Spleen (tissue), 11 donors: ENCODE data around the gene LRMDA. TPM values are rescaled to one million over a fixed set of nuclear protein-coding genes. Genes with fewer than 3 reads are reported as not detected.

Source experiments
- DNase-seq: peaks from one replicate; pipeline ENCODE4 v3.0.0-alpha.2; 2020
- H3K27ac ChIP-seq, 8 donors: fragments of 200-600 bp; sonication (generic) in 7 of 8; 1 replicate in 4 of 8; 2 replicates in 4 of 8; pipeline versions ENCODE4 v1.5.0 to v1.8.0; 2016 to 2021; ENCODE audit warnings: inconsistent platforms in 4 of 8, mild to moderate bottlenecking in 4 of 8, moderate library complexity in 1 of 8
- H3K27me3 ChIP-seq, 7 donors: fragments of 200-600 bp; sonication (generic) in 6 of 7; replicated peaks in 1 of 7; 1 replicate in 4 of 7; 2 replicates in 3 of 7; pipeline versions ENCODE4 v1.5.0 to v1.8.0; 2016 to 2021; ENCODE audit warnings: inconsistent platforms in 3 of 7, mild to moderate bottlenecking in 1 of 7
- H3K36me3 ChIP-seq, 6 donors: fragments of 200-600 bp; sonication (generic) in 5 of 6; 1 replicate in 4 of 6; 2 replicates in 2 of 6; pipeline versions ENCODE4 v1.5.0 to v1.8.0; 2016 to 2021; ENCODE audit warnings: inconsistent platforms in 2 of 6
- H3K4me1 ChIP-seq, 6 donors: fragments of 200-600 bp; sonication (generic) in 5 of 6; 1 replicate in 3 of 6; 2 replicates in 3 of 6; pipeline versions ENCODE4 v1.5.0 to v1.8.0; 2016 to 2021; ENCODE audit warnings: inconsistent platforms in 3 of 6
- H3K4me3 ChIP-seq, 8 donors: fragments of 200-600 bp; sonication (generic) in 7 of 8; 1 replicate in 4 of 8; 2 replicates in 4 of 8; pipeline versions ENCODE4 v1.5.0 to v1.8.0; 2016 to 2021; ENCODE audit warnings: inconsistent platforms in 4 of 8, mild to moderate bottlenecking in 4 of 8, moderate library complexity in 2 of 8
- H3K9me3 ChIP-seq, 8 donors: fragments of 200-600 bp; sonication (generic) in 7 of 8; 1 replicate in 4 of 8; 2 replicates in 4 of 8; pipeline versions ENCODE4 v1.5.0 to v1.8.0; 2016 to 2021; ENCODE audit warnings: inconsistent platforms in 4 of 8
- POLR2A ChIP-seq, 3 donors: fragments of 450-650 bp; IDR thresholded peaks; one replicate each; pipeline ENCODE4 v1.5.1; 2017; ENCODE audit warnings: antibody characterized with exemption in 3 of 3, mild to moderate bottlenecking in 1 of 3
- POLR2AphosphoS5 ChIP-seq, 3 donors: sonication (generic); formaldehyde crosslinking; IDR thresholded peaks; one replicate each; pipeline ENCODE4 v1.5.1; 2017; ENCODE audit warnings: antibody characterized with exemption in 3 of 3
- WGBS, 5 donors: extraction: QIAGEN DNeasy Blood & Tissue Kit in 3 of 5; methylation state at CpG; one replicate each; pipeline versions ENCODE4 v1.1.5 to v1.1.7; 2013 to 2018; 5-methylcytosine and 5-hydroxymethylcytosine counted together
- intact Hi-C: fragments of 100-400 bp; cut with DNase I; formaldehyde crosslinking; loops from one replicate; pipeline ENCODE4 v1.15.0; 2023; ENCODE audit warnings: low total_unique reads
- polyA plus RNA-seq, 3 donors: library from polyadenylated mRNA; stranded (reverse); fragments of 200-250 nt; gene quantifications; one replicate each; pipeline ENCODE4 v1.2.1, GENCODE V29; 2013
- total RNA-seq, 7 donors: library from RNA; depleted of rRNA in 3 of 7; stranded (reverse); fragments of >200 nt in 3 of 7; fragmentation: NEBNext Ultra II Directional in 4 of 7; extraction: Animal tissue kit (Norgen Biotek cat#: 25700) in 4 of 7; gene quantifications; one replicate each; pipeline versions ENCODE4 v1.1.0 to v1.2.1, GENCODE V29; 2016 to 2021
- TF ChIP-seq, protein P1 (sequence below), 11 experiments: fragments of 200-600 bp in 7 of 11; fragments of 450-650 bp in 4 of 11; sonication (generic) in 4 of 11; IDR thresholded peaks in 8 of 11; conservative IDR thresholded peaks in 3 of 11; 1 replicate in 7 of 11; 2 replicates in 4 of 11; pipeline versions ENCODE4 v1.4.0 to v1.8.0; 2016 to 2021; ENCODE audit warnings: antibody characterized with exemption in 11 of 11, inconsistent platforms in 4 of 11, mild to moderate bottlenecking in 1 of 11
- donor health status: healthy with polysubstance abuse.
- donor health status: DM: no; HTN: no; CAD: no; lungs with moderate emphysema.
- donor health status: DM: no; HTN: no; CAD: no.
- donor health status: Bipolar disorder and iron deficiency.
- donor health status: healthy.
- donor health status: DM: no; HTN: no; CAD: no.
- donor health status: DM: yes; HTN: yes; CAD: no.

The LRMDA gene
- total and polyA plus RNA-seq, 10 donors, result 7.3 to 46.6 (median 28.2) TPM

DNA sequence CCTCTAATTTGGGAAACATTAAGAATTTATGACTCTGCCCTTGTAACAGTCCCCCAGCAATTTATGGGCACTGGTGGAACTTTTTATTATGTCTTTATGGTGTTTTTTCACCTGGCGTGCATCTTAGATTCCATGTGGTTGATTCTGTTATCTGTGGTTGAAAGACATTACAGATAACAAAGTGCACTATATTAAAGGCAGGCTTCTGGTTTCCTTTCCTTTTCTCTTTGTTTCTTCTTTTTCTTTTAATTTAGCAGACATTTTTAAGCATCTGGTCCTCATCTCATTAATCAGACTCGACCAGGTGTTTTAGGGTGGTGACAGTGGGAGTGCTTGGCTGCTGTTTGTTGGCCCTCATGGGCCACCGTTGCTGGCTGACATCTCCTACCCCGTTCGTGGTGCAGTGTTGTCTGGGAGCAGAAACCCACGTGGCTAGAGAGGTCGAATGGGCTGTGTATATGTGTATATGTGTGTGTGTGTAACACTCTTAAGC, 77.4 kb downstream of the LRMDA start:
- Histone ChIP-seq H3K9me3 (no peaks in the 10 kb centered on the region), H3K36me3 (no peaks in the 10 kb centered on the region), H3K4me1 (peaks cover 0 to 35% (median 7%) of the 10 kb centered on the region in 6 donors), H3K4me3 (no peak overlapping the region), H3K27ac (no peak overlapping the region), H3K27me3 (no peaks in the 10 kb centered on the region)
- intact Hi-C loops, result no loop called here
- TF ChIP-seq, protein P1, sequence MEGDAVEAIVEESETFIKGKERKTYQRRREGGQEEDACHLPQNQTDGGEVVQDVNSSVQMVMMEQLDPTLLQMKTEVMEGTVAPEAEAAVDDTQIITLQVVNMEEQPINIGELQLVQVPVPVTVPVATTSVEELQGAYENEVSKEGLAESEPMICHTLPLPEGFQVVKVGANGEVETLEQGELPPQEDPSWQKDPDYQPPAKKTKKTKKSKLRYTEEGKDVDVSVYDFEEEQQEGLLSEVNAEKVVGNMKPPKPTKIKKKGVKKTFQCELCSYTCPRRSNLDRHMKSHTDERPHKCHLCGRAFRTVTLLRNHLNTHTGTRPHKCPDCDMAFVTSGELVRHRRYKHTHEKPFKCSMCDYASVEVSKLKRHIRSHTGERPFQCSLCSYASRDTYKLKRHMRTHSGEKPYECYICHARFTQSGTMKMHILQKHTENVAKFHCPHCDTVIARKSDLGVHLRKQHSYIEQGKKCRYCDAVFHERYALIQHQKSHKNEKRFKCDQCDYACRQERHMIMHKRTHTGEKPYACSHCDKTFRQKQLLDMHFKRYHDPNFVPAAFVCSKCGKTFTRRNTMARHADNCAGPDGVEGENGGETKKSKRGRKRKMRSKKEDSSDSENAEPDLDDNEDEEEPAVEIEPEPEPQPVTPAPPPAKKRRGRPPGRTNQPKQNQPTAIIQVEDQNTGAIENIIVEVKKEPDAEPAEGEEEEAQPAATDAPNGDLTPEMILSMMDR (IDR thresholded peaks at IDR 0.05 in 8 of 11, conservative IDR thresholded peaks at IDR 0.05 in 3 of 11), result no peak
- TF ChIP-seq POLR2A (IDR thresholded peaks at IDR 0.05) (no peak), POLR2AphosphoS5 (IDR thresholded peaks at IDR 0.05) (no peak)
- no peak for DNase-seq
- WGBS, 5 donors, result 27 to 55% (median 34%) methylated on average over 7 of the region's 7 CpGs

DNA sequence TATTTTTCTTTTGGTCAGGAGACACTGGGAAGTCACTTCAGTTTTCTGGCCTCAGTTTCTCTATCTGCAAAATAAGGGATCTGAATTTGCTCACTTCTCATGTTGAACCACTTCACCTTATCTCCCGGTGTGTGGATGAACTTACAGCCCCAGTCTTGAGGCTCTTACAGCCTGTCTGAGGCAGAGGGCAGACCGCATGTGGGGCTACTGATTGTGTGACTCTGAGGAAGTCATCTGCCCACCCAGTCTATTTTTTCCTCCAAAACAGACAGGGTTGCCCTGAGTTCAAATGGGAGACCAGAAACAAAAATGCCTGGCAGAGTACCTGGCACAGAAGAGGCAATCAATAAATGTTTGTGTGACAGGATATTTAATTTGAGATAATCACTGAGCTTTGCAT, 78.3 kb downstream of the LRMDA start:
- H3K4me1 ChIP-seq, result peaks cover 0 to 39% (median 7%) of the 10 kb centered on the region in 6 donors
- peaks cover 0 to 4% (median 0%) of the 10 kb centered on the region in 8 donors for H3K9me3 ChIP-seq
- no peak for TF ChIP-seq POLR2AphosphoS5 (IDR thresholded peaks at IDR 0.05)
- no peaks in the 10 kb centered on the region for H3K36me3 ChIP-seq
- WGBS, 5 donors, result 81 to 95% (median 89%) methylated on average over 2 of the region's 2 CpGs
- intact Hi-C loops, result no loop called here
- H3K27ac ChIP-seq, result no peak overlapping the region
- H3K27me3 ChIP-seq, result no peaks in the 10 kb centered on the region
- H3K4me3 ChIP-seq, result no peak overlapping the region
- no peak for DNase-seq

DNA sequence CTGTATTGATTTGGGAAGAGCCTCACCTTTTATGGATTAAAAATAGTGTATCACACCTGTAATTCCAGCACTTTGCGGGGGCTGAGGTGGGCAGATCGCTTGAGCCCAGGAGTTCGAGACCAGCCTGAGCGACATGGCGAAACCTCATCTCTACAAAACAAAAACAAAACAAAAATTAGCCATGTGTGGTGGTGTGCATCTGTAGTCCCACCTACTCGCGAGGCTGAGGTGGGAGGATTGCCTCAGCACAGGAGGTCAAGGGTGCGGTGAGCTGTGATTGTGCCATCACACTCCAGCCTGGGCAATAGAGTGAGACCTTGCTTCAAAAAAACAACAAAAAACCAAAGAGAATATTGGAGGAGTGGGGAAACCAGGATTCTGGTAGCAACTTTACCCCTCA, 79.6 kb downstream of the LRMDA start:
- WGBS, 5 donors, result 84 to 95% (median 91%) methylated on average over 8 of the region's 8 CpGs
- TF ChIP-seq POLR2AphosphoS5 (IDR thresholded peaks at IDR 0.05) (no peak), POLR2A (IDR thresholded peaks at IDR 0.05) (no peak)
- TF ChIP-seq, protein P1 (IDR thresholded peaks at IDR 0.05 in 8 of 11, conservative IDR thresholded peaks at IDR 0.05 in 3 of 11), result no peak
- no peak for DNase-seq
- Histone ChIP-seq H3K4me3 (no peak overlapping the region), H3K9me3 (peaks cover 0 to 11% (median 0%) of the 10 kb centered on the region in 8 donors), H3K27ac (no peak overlapping the region), H3K27me3 (no peaks in the 10 kb centered on the region), H3K36me3 (no peaks in the 10 kb centered on the region), H3K4me1 (peaks cover 0 to 36% (median 7%) of the 10 kb centered on the region in 6 donors)
- intact Hi-C loops, result no loop called here

DNA sequence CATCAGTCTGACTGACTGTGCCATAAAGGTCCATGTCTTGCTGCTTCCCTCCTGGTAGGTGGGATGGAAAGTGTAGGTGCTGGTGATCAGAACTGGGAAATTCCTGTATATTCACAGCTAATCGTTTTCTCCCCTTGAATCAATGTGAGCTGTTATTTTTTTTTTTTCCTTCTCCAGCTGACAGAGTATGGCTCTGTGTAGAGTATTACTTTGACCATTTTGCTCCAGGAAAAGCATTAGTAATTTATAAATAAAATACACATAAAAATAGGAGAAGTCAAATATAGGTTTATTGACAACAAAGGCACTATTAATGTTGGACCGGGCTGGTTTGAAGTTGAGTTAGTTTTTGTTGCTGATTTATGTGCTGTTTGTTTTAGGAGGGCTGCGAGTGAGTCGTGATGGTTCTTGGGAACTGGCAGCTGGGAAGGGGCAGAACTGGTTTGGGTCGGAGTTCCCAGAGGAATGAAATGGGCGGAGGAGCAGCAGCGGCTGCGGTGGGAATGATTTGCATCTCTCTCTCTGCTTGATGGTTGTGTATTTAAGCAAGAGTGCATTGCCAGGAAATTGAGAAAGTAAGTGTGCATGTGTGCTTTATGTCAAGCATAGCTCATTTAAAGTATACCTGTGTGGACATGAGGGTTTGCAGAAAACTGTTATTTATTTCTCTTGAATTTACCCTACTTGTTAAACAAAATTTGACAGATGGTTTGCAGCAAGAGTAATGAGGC, 80.9 kb downstream of the LRMDA start:
- Histone ChIP-seq H3K4me1 (peaks cover 0 to 26% (median 7%) of the 10 kb centered on the region in 6 donors), H3K9me3 (peaks cover 0 to 16% (median 0%) of the 10 kb centered on the region in 8 donors), H3K27me3 (no peaks in the 10 kb centered on the region), H3K36me3 (no peaks in the 10 kb centered on the region), H3K4me3 (no peak overlapping the region), H3K27ac (no peak overlapping the region)
- TF ChIP-seq POLR2AphosphoS5 (IDR thresholded peaks at IDR 0.05) (no peak), POLR2A (IDR thresholded peaks at IDR 0.05) (no peak)
- TF ChIP-seq, protein P1 (IDR thresholded peaks at IDR 0.05 in 8 of 11, conservative IDR thresholded peaks at IDR 0.05 in 3 of 11), result no peak
- no peak for DNase-seq
- 62 to 85% (median 68%) methylated on average over 8 of the region's 8 CpGs for WGBS, 5 donors
- intact Hi-C loops, result no loop called here
